Measurements from ENCODE around the gene SCAMP1.

Gene SCAMP1

DNA sequence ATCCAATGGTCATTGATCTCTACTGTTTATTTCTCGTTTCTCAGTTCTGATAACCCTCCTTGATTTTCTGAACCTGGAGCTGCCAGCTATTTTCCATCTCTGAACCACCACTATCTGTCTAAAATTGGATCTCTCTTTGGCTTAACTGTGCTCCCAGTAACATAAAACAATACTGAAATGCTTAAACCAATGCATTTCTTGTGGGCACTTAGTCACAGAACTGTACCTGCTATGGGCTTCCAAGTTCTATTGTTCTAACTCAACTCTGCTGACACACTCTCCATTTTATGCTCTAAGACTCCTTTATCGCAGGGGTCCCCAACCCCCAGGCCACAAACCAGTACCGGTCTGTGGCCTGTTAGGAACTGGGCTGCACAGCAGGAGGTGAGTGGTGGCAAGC, 167.5 kb downstream of the SCAMP1 start:
- H3K9ac ChIP-seq (ENCODE audit: low read length): no peak overlapping the region
- H3K9me3 ChIP-seq (ENCODE audit: low read length): no peaks in the 10 kb centered on the region
- H3K36me3 ChIP-seq (ENCODE audit: insufficient read depth, low read length): peaks cover 4% of the 10 kb centered on the region; the same call in 1 of the 2 replicates
- H3K4me3 ChIP-seq (ENCODE audit: low read depth, low read length, poor library complexity, severe bottlenecking): no peak overlapping the region
- no peaks in the 10 kb centered on the region for H3K9me2 ChIP-seq (ENCODE audit: low read depth, low read length)
- H3K4me2 ChIP-seq (ENCODE audit: low read length): no peak overlapping the region
- H3K27me3 ChIP-seq (ENCODE audit: insufficient read depth, low read length): no peaks in the 10 kb centered on the region
- no peaks in the 10 kb centered on the region for H3K4me1 ChIP-seq (ENCODE audit: insufficient read depth, low read length, severe bottlenecking)
- H3K79me2 ChIP-seq (ENCODE audit: insufficient read depth, low read length): no peaks in the 10 kb centered on the region
- H3F3A ChIP-seq (ENCODE audit: insufficient read depth, low read length): no peaks in the 10 kb centered on the region
- H2AFZ ChIP-seq (ENCODE audit: low read length): no peak overlapping the region
- no peak overlapping the region for H3K27ac ChIP-seq (ENCODE audit: low read depth, low read length, poor library complexity, severe bottlenecking)
- TF ChIP-seq EZH2 (IDR thresholded peaks at IDR 0.05; ENCODE audit: borderline replicate concordance, low read length): no peak
- TF ChIP-seq, protein P1, sequence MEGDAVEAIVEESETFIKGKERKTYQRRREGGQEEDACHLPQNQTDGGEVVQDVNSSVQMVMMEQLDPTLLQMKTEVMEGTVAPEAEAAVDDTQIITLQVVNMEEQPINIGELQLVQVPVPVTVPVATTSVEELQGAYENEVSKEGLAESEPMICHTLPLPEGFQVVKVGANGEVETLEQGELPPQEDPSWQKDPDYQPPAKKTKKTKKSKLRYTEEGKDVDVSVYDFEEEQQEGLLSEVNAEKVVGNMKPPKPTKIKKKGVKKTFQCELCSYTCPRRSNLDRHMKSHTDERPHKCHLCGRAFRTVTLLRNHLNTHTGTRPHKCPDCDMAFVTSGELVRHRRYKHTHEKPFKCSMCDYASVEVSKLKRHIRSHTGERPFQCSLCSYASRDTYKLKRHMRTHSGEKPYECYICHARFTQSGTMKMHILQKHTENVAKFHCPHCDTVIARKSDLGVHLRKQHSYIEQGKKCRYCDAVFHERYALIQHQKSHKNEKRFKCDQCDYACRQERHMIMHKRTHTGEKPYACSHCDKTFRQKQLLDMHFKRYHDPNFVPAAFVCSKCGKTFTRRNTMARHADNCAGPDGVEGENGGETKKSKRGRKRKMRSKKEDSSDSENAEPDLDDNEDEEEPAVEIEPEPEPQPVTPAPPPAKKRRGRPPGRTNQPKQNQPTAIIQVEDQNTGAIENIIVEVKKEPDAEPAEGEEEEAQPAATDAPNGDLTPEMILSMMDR (IDR thresholded peaks at IDR 0.05; ENCODE audit: low read length): no peak
- no peaks in the 10 kb centered on the region for H4K20me1 ChIP-seq (ENCODE audit: insufficient read depth, low read length)

Data from OCI-LY1 (cell line).